Type B pancreatic cell (in vitro differentiated cells): ENCODE results near the gene TEX51. TPM values are rescaled to one million over a fixed set of nuclear protein-coding genes. Genes with fewer than 3 reads are reported as not detected.

Experiments used
- DNase-seq: peaks from one replicate; pipeline ENCODE4 v3.0.0; 2021; ENCODE audit warnings: mixed read lengths; ENCODE audit not compliant: unreplicated experiment; ENCODE audit errors: extremely low spot score
- H3K27ac Mint-ChIP-seq: 2 replicates; pipeline ENCODE4 v1.8.0; 2021; ENCODE audit warnings: mild to moderate bottlenecking, mixed read lengths
- H3K27me3 Mint-ChIP-seq: 2 replicates; pipeline ENCODE4 v1.8.0; 2021; ENCODE audit warnings: mixed read lengths
- H3K36me3 Mint-ChIP-seq: 2 replicates; pipeline ENCODE4 v1.8.0; 2021; ENCODE audit warnings: mixed read lengths
- H3K4me1 Mint-ChIP-seq: one replicate; pipeline ENCODE4 v1.8.0; 2021; ENCODE audit warnings: mixed read lengths; ENCODE audit not compliant: unreplicated experiment
- H3K4me3 Mint-ChIP-seq: 2 replicates; pipeline ENCODE4 v1.8.0; 2021; ENCODE audit warnings: mild to moderate bottlenecking, mixed read lengths
- H3K9me3 Mint-ChIP-seq: 2 replicates; pipeline ENCODE4 v1.8.0; 2021; ENCODE audit warnings: mixed read lengths
- total RNA-seq: library from RNA; stranded (reverse); gene quantifications from 2 replicates; pipeline ENCODE4 v1.2.1, GENCODE V29; 2021; ENCODE audit warnings: low replicate concordance
- TF ChIP-seq, protein P1 (sequence below): fragments of 200-600 bp; sonication (generic); conservative IDR thresholded peaks from 2 replicates; pipeline ENCODE4 v1.5.0; 2021; ENCODE audit warnings: antibody characterized with exemption, mild to moderate bottlenecking

The TEX51 gene
- total RNA-seq, 1 donor from 2014 or later = not detected

DNA sequence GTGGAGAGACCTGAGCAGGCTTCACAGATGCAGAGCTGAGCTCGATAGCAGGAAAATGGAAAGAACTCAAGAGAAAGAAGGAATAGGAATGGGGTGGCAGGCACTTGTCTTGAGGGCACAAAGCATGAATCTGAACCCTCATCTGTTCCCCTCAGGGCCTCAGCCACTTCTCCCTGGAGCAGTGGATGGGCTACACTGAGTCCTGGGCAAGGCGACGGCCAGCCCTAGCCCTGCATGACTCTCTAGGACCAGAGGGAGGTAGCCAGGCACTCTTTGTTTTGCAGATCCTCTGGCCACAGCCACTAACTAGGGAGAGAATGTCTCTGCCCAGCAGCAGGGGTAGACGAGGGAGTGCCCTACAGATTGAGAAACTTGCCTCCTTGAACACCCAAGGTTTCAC lies 3.4 kb upstream of the TEX51 start:
- no peak overlapping the region for H3K27ac Mint-ChIP-seq
- H3K4me1 Mint-ChIP-seq = no peaks in the 10 kb centered on the region
- H3K36me3 Mint-ChIP-seq = no peaks in the 10 kb centered on the region
- TF ChIP-seq, protein P1, sequence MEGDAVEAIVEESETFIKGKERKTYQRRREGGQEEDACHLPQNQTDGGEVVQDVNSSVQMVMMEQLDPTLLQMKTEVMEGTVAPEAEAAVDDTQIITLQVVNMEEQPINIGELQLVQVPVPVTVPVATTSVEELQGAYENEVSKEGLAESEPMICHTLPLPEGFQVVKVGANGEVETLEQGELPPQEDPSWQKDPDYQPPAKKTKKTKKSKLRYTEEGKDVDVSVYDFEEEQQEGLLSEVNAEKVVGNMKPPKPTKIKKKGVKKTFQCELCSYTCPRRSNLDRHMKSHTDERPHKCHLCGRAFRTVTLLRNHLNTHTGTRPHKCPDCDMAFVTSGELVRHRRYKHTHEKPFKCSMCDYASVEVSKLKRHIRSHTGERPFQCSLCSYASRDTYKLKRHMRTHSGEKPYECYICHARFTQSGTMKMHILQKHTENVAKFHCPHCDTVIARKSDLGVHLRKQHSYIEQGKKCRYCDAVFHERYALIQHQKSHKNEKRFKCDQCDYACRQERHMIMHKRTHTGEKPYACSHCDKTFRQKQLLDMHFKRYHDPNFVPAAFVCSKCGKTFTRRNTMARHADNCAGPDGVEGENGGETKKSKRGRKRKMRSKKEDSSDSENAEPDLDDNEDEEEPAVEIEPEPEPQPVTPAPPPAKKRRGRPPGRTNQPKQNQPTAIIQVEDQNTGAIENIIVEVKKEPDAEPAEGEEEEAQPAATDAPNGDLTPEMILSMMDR = no peak
- H3K4me3 Mint-ChIP-seq = no peak overlapping the region
- peak; percentile 27 for DNase-seq
- H3K27me3 Mint-ChIP-seq = peaks cover 3% of the 10 kb centered on the region
- no peaks in the 10 kb centered on the region for H3K9me3 Mint-ChIP-seq

DNA sequence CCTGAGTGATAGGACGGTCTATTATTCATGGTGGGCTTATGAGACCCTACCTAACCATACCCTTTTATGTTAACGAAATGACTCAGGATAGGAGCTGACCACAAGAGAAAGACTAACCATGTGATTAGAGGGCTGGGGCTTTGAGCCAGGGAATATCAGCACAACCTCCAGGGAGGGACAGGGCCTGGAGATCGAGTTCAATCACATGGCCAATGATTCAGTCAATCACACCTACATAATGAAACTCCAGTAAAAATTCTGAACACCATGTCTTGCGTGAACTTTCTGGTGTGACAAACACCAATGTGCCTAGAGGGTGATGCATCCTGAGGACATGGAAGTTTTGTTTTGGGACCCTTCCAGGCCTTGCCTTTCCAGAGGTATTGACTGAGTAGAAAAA lies 2.2 kb upstream of the TEX51 start:
- H3K4me3 Mint-ChIP-seq = no peak overlapping the region
- TF ChIP-seq, protein P1 = no peak
- no peak overlapping the region for H3K27ac Mint-ChIP-seq
- no peaks in the 10 kb centered on the region for H3K4me1 Mint-ChIP-seq
- H3K9me3 Mint-ChIP-seq = no peaks in the 10 kb centered on the region
- H3K27me3 Mint-ChIP-seq = peaks cover 4% of the 10 kb centered on the region
- H3K36me3 Mint-ChIP-seq = no peaks in the 10 kb centered on the region
- peak; percentile 10 for DNase-seq

DNA sequence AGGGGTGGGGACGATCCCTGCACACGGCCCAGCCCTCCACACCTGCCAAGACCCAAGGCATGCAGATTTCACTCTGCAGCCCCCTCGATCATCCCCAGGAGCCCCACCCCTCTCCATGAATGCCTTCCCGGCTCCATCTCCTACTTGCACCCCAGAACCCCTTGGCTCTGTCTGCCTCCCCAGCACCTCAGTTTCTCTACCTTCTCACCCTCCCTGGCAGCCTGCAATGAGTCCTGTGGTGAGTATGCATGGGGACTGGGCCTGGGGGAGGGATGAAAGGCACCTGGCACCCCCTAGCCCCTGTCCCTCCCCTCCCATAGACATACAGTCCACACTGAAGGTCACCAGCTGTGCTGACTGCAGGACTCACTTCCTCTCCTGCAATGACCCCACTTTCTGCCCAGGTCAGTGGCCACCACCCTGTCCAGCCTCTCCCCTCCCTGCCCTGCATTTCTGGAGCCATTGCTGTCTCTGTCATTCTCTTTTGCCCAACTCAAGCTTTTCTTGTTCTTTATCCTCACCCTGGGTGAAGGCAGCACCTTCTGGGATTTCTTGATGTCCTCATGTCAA lies 1.0 kb downstream of the TEX51 start:
- Mint-ChIP-seq H3K27ac (no peak overlapping the region), H3K36me3 (no peaks in the 10 kb centered on the region), H3K27me3 (peaks cover 4% of the 10 kb centered on the region), H3K4me1 (no peaks in the 10 kb centered on the region), H3K4me3 (no peak overlapping the region), H3K9me3 (peaks cover 13% of the 10 kb centered on the region)
- peak; percentile 37 for DNase-seq
- TF ChIP-seq, protein P1 = no peak

DNA sequence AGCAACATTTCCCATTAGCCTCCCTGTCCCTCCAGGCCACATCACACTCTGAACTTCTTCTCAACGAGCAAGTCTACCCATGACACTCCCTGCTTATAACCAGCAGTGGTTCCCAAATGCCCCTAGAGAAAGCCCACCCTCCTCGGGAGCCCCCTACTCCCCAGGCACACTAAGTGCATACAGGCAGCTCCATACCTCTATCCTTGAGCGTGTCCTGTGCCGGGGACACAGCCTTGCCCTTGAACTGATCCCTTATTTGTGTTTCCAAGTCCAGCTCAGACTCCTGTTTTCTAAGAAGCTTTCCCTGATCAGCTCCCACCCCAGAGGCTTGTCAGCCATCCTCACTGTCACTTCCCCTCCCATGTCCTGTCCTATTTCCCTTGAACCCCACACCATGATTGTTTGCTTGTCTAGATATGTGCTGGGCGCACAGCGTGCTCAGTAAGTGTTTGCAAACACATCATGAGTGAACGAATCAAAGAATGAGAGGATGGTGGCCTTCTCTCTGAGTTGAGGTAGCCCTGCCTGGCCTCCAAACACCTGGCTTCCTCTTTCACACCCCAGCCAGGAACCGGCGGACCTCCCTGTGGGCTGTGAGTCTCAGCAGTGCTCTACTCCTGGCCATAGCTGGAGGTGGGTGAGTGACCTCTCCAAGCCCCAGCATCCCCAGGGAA lies 2.1 kb downstream of the TEX51 start:
- Mint-ChIP-seq H3K4me3 (no peak overlapping the region), H3K4me1 (no peaks in the 10 kb centered on the region), H3K9me3 (peaks cover 16% of the 10 kb centered on the region), H3K27me3 (peaks cover 8% of the 10 kb centered on the region), H3K36me3 (no peaks in the 10 kb centered on the region), H3K27ac (no peak overlapping the region)
- DNase-seq = peak; percentile 20
- TF ChIP-seq, protein P1 = no peak

DNA sequence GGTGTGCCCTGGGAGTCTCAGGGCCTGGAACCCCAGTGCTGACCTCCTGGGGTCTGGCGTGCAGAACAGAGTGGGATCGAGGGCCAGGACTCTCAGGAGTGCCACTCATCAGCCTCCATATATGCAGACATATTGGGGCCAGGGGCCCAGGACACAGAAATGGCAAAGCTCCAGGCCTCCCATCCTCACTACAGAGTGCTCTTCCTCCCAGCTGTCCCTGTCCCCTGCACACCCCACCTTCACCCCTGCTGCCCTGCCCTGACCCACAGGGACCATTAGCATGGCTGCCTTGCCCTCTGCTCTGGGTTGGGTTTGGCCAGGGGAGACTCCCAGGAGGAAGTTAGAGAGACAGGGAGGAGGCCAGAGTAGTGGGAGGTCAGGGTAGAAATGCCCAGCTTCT lies 2.8 kb downstream of the TEX51 start:
- Mint-ChIP-seq H3K9me3 (peaks cover 17% of the 10 kb centered on the region), H3K27ac (no peak overlapping the region), H3K27me3 (peaks cover 8% of the 10 kb centered on the region), H3K4me1 (no peaks in the 10 kb centered on the region), H3K36me3 (no peaks in the 10 kb centered on the region), H3K4me3 (no peak overlapping the region)
- TF ChIP-seq, protein P1 = no peak
- peak; percentile 45 for DNase-seq
